Breast epithelium (tissue), 3 donors: Measurements from ENCODE around the gene FAM216B.

ENCODE experiments used
- POLR2A ChIP-seq: fragments of 450-650 bp; IDR thresholded peaks from one replicate; pipeline ENCODE4 v1.6.1; 2016; ENCODE audit warnings: antibody characterized with exemption, mild to moderate bottlenecking, moderate library complexity
- POLR2AphosphoS5 ChIP-seq, 3 donors: sonication (generic); formaldehyde crosslinking; IDR thresholded peaks; one replicate each; pipeline ENCODE4 v1.6.1; 2017; ENCODE audit warnings: antibody characterized with exemption in 3 of 3
- TF ChIP-seq, protein P1 (sequence below), 3 donors: fragments of 450-650 bp; IDR thresholded peaks; one replicate each; pipeline ENCODE4 v1.5.1; 2016 to 2017; ENCODE audit warnings: antibody characterized with exemption in 3 of 3, mild to moderate bottlenecking in 3 of 3, moderate library complexity in 3 of 3

DNA sequence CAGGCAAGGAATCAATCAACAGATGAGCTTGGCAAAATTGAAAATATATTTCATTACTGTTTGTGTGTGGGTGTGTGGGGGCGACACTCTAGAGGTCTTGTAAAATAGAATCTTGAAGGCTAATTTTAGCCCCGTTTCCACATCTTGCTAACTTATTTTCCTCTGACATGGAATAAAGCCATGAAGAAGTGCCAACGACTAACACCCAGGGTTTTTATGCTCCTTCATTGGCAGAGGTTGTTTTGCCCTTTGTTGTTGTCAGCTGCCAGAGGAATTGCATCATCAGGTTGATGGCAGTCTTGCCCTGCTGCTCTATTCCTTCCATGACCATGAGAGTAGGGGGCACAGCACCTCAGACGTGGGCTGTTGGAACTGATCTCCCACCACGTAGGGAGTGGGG lies 30.6 kb upstream of the FAM216B start:
- TF ChIP-seq, protein P1, sequence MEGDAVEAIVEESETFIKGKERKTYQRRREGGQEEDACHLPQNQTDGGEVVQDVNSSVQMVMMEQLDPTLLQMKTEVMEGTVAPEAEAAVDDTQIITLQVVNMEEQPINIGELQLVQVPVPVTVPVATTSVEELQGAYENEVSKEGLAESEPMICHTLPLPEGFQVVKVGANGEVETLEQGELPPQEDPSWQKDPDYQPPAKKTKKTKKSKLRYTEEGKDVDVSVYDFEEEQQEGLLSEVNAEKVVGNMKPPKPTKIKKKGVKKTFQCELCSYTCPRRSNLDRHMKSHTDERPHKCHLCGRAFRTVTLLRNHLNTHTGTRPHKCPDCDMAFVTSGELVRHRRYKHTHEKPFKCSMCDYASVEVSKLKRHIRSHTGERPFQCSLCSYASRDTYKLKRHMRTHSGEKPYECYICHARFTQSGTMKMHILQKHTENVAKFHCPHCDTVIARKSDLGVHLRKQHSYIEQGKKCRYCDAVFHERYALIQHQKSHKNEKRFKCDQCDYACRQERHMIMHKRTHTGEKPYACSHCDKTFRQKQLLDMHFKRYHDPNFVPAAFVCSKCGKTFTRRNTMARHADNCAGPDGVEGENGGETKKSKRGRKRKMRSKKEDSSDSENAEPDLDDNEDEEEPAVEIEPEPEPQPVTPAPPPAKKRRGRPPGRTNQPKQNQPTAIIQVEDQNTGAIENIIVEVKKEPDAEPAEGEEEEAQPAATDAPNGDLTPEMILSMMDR (IDR thresholded peaks at IDR 0.05), result no peak
- TF ChIP-seq POLR2AphosphoS5 (IDR thresholded peaks at IDR 0.05) (no peak), POLR2A (no peak)
